Measurements from ENCODE around the gene CASTOR1.

CASTOR1 gene

GRCh38 chr22:30336752-30337460 lies 47.6 kb upstream of the CASTOR1 start:
- Histone ChIP-seq H3K27me3 (ENCODE audit: low read length) (no peaks in the 10 kb centered on the region), H2AFZ (ENCODE audit: low read depth, low read length, severe bottlenecking) (no peak overlapping the region), H3K27ac (ENCODE audit: low read depth, low read length) (no peak overlapping the region), H3K9me2 (replicated peaks; ENCODE audit: insufficient read depth, low read length) (no peaks in the 10 kb centered on the region), H4K20me1 (ENCODE audit: low read depth, low read length) (no peaks in the 10 kb centered on the region), H3K4me2 (ENCODE audit: low read depth, low read length, poor library complexity, severe bottlenecking) (no peak overlapping the region), H3K36me3 (ENCODE audit: low read length) (peaks cover 8% of the 10 kb centered on the region; the same call in 1 of the 2 replicates), H3K9me3 (ENCODE audit: insufficient read depth, low read length) (no peaks in the 10 kb centered on the region), H3K79me2 (ENCODE audit: insufficient read depth, low read length) (no peaks in the 10 kb centered on the region), H3K4me3 (ENCODE audit: insufficient read depth, low read length, poor library complexity, severe bottlenecking) (no peak overlapping the region), H3K9ac (ENCODE audit: low read length) (no peak overlapping the region), H3F3A (ENCODE audit: insufficient read depth) (no peaks in the 10 kb centered on the region)
- TF ChIP-seq, protein P1, sequence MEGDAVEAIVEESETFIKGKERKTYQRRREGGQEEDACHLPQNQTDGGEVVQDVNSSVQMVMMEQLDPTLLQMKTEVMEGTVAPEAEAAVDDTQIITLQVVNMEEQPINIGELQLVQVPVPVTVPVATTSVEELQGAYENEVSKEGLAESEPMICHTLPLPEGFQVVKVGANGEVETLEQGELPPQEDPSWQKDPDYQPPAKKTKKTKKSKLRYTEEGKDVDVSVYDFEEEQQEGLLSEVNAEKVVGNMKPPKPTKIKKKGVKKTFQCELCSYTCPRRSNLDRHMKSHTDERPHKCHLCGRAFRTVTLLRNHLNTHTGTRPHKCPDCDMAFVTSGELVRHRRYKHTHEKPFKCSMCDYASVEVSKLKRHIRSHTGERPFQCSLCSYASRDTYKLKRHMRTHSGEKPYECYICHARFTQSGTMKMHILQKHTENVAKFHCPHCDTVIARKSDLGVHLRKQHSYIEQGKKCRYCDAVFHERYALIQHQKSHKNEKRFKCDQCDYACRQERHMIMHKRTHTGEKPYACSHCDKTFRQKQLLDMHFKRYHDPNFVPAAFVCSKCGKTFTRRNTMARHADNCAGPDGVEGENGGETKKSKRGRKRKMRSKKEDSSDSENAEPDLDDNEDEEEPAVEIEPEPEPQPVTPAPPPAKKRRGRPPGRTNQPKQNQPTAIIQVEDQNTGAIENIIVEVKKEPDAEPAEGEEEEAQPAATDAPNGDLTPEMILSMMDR (IDR thresholded peaks at IDR 0.05; ENCODE audit: insufficient read depth, low read length, poor library complexity, severe bottlenecking): no peak
- TF ChIP-seq EZH2phosphoT487 (conservative IDR thresholded peaks at IDR 0.05; ENCODE audit: low read length): no peak

DNA sequence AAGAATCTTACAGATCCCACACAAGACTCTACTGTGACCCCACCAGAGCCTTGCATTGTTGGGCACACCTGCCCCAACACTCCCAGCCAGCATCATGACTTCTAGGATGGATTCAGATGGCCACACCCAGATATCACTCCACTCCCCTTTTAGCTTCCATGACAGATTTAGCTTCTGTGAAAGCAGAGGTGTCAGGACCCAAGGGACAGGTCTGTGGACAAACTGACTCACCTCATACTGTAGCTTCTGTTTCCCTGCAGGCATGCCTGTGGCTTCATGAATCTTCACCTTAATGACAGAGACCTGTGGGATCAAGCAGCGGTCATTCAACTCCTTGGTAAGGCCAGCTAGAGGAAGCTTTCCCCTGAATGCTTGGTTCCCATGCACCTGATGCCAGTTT lies 45.9 kb upstream of the CASTOR1 start:
- H3K27me3 ChIP-seq (ENCODE audit: low read length): no peaks in the 10 kb centered on the region
- H2AFZ ChIP-seq (ENCODE audit: low read depth, low read length, severe bottlenecking): no peak overlapping the region
- peaks cover 6% of the 10 kb centered on the region for H3F3A ChIP-seq (ENCODE audit: insufficient read depth)
- H3K4me3 ChIP-seq (ENCODE audit: insufficient read depth, low read length, poor library complexity, severe bottlenecking): no peak overlapping the region
- peaks cover 8% of the 10 kb centered on the region; the same call in 1 of the 2 replicates for H3K36me3 ChIP-seq (ENCODE audit: low read length)
- no peak overlapping the region for H3K4me2 ChIP-seq (ENCODE audit: low read depth, low read length, poor library complexity, severe bottlenecking)
- H4K20me1 ChIP-seq (ENCODE audit: low read depth, low read length): no peaks in the 10 kb centered on the region
- H3K9me2 ChIP-seq (replicated peaks; ENCODE audit: insufficient read depth, low read length): no peaks in the 10 kb centered on the region
- TF ChIP-seq, protein P1 (IDR thresholded peaks at IDR 0.05; ENCODE audit: insufficient read depth, low read length, poor library complexity, severe bottlenecking): no peak
- TF ChIP-seq EZH2phosphoT487 (conservative IDR thresholded peaks at IDR 0.05; ENCODE audit: low read length): no peak
- no peaks in the 10 kb centered on the region for H3K79me2 ChIP-seq (ENCODE audit: insufficient read depth, low read length)
- H3K9me3 ChIP-seq (ENCODE audit: insufficient read depth, low read length): no peaks in the 10 kb centered on the region
- no peak overlapping the region for H3K9ac ChIP-seq (ENCODE audit: low read length)
- H3K27ac ChIP-seq (ENCODE audit: low read depth, low read length): no peak overlapping the region

GRCh38 chr22:30334646-30335045 lies 45.3 kb upstream of the CASTOR1 start:
- Histone ChIP-seq H3K36me3 (ENCODE audit: low read length) (peaks cover 5% of the 10 kb centered on the region; the same call in 1 of the 2 replicates), H3K9ac (ENCODE audit: low read length) (no peak overlapping the region), H3K79me2 (ENCODE audit: insufficient read depth, low read length) (no peaks in the 10 kb centered on the region), H3K27me3 (ENCODE audit: low read length) (no peaks in the 10 kb centered on the region), H2AFZ (ENCODE audit: low read depth, low read length, severe bottlenecking) (no peak overlapping the region), H3K9me2 (replicated peaks; ENCODE audit: insufficient read depth, low read length) (no peaks in the 10 kb centered on the region), H3K27ac (ENCODE audit: low read depth, low read length) (no peak overlapping the region), H3K4me2 (ENCODE audit: low read depth, low read length, poor library complexity, severe bottlenecking) (no peak overlapping the region), H4K20me1 (ENCODE audit: low read depth, low read length) (no peaks in the 10 kb centered on the region), H3K9me3 (ENCODE audit: insufficient read depth, low read length) (no peaks in the 10 kb centered on the region), H3F3A (ENCODE audit: insufficient read depth) (peaks cover 6% of the 10 kb centered on the region), H3K4me3 (ENCODE audit: insufficient read depth, low read length, poor library complexity, severe bottlenecking) (no peak overlapping the region)
- TF ChIP-seq EZH2phosphoT487 (conservative IDR thresholded peaks at IDR 0.05; ENCODE audit: low read length): no peak
- TF ChIP-seq, protein P1 (IDR thresholded peaks at IDR 0.05; ENCODE audit: insufficient read depth, low read length, poor library complexity, severe bottlenecking): no peak

Measured in SU-DHL-6 (cell line).